SW 1271 (cell line): ENCODE results near the gene ACOXL.

ENCODE experiments used
- DNase-seq, 2 experiments: peaks; one replicate each; lab custom pipeline; 2025; lab: John Stamatoyannopoulos, UW

The ACOXL gene

DNA sequence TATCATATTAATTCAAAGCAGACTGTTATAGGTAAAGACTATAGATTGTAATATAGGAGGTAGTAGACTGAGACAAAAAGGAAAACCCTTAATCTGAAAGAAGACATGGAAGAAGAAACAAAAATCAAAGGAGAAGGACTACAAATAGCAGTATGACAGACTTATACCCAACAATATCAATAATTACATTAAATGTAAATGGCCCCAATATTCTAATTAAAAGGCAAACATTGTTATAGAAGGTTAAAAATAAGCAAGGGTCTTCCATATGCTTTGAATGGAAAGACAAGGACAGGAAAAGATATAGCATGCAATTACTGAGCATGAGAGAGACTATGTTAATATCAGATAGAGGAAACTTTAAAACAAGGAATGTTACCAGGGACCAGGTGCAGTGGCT is 278.8 kb downstream of the ACOXL start:
- no peak for DNase-seq

DNA sequence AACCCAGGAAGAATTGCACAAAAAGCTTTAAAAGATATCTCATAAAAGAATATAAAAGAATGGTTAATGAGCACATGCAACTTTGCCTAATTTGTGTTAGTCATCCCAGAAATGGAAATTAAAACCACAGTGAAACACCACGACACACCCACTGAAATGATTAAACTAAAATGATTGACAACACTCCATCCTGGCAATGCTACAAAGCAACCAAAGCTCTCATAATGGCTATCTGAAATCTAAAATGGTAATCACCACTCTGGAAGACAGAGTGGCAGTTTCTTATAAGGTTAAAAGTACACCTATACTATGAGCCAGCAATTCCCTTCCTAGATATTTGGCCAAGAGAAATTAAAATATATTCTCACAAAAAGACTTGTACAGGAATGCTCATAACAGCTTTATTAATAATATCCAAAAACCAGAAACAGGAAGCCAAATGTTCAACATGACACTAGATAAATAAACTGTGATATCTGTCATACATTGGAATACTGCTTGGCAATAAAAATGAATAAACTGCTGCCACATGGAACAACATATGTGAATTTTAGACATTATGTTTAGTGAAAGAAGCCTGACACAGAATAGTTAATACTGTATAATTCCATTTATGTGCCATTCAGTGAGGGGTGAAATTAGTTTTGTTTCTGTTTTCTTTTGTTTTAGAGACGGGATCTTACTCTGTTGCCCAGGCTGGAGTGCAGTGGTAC is 283.1 kb downstream of the ACOXL start:
- DNase-seq = no peak

DNA sequence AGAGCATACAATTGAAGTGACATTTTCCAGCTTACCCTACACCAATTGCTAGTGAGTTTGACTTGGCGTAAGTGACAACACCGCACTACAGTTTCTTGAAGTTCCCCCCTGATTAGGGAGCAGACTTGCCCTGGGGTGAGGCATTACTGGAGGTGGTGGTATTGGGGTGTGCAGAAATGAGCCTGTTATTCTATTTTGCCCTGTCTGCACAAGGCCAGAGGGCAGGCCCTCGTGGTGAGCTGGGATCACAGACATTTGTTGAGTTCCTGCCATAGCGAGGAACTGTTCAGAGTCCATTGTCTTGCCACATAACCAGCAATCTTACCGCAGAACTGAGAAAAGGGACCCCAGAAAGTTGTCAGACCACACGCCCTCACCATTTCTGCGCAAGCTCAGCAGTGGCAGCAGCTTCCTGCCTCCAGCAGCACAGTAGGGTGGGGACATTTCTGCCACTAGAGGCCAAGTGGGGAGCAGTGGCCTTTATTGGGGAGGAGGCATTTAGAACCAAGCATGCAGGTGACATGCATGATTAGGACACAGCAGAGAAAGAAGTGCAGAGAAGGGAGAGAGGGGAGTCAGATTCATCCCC is 284.8 kb downstream of the ACOXL start:
- no peak for DNase-seq

DNA sequence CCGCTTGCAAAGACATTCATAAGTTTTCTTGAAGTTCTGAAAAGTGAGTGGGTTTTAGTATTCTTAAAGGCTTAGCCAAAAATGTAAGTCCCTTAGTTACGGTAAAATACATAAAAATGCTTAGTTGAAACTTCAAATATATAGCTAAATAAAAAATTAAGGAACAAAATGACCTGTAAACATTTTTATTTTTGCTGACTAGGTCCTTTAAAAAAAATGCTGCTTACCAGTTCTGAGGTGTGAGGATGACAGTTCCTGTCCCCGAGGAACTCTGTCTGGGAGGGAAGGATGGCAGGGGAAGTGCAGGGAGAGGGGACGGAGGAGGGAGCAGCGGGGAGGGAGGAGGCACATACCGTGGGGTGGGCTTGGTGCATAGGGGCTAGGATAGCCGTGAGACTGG is 285.5 kb downstream of the ACOXL start:
- DNase-seq = no peak

DNA sequence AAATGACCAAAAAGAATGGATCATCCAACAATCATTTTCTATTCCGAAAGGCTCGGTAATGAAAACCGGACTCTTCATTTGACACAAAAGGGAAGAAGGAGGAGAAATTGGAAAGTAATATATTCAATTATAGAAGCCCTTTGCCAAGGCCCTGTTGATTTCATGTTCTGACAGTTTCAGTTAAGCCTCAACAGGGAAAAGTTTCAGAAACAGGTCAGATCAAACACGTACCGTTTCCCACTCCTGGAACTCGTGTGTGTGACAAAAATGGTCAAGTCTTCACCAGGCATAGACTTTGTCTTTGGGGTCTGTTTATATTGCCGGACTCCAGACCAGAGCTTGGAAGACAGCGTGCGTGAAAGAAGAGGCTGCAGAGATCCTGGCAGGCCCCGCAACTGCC is 287.0 kb downstream of the ACOXL start:
- no peak for DNase-seq

DNA sequence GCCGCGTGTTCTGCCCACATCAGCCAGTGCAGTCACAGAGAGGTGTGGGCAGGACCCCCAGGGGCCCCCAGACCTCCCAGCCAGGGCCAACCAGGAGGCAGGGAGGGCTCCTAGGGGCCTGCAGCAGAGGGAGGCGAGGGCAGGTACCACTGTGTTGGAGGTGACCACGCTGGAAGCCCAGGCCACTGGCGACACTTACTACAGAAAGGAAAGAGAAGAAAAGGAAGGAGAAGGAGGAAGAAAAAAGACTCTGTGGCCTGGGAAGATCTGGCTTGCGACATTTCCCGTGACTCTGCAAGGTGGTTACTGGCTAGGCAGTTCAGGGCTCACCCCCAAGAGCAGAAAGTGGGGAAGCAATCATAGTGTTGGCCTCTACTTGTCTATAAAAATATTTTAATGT is 290.3 kb downstream of the ACOXL start:
- no peak for DNase-seq

DNA sequence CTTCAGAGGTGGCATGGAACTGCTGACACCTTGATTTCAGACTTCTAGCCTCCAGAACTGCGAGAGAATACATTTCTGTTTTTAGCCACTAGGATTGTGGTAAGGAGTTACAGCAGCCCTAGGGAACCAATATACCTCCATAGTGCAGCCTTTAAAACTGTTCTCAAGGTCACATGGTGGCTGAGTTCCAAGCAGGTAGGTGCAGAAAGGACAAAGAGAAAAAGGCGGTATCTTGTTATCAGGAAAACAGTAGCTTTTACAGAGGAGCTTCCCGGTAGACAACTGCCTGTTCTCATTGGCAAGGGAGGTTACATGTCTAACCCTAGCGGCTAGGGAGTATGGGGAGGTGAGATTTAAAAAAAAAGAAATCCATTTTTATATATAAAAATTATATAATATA is 292.1 kb downstream of the ACOXL start:
- no peak for DNase-seq

DNA sequence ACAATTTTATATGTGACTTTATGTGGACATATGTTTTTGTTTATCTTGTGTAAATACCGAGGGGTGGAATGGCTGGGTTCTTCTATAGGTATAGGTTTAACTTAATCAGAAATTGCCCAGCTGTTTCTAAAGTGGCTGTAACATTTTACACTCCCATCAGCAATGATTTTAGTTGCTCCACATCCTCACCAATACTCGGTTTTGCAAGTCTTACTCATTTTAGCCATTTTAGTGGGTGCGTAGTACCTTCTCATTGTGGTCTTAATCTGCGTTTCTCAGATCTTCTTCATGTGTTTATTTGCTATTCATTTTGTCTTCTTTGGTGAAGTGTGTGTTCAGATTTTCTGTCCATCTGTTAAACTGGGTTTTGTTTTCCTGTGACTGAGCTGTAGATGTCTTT is 292.9 kb downstream of the ACOXL start:
- no peak for DNase-seq

DNA sequence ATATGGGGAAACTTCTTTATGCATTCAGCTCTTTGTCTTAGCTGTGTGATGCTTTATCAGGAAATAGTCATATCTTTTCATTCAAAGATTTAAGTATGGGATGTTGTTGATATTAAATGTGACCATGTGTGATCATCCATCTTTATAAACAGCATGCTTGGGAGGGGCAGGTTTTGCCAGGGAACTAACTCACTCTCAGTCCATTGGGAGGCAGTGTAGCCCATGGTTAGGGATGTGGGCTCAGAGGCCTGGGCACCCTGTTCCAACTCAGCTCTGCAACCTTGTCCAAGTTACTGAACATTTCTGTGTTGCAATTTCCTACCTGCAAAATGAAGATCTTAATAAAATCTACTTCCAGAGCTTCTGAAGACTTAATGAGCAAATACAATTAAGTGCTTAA is 296.3 kb downstream of the ACOXL start:
- DNase-seq = peak in 1 of 2 experiments; percentile 5

DNA sequence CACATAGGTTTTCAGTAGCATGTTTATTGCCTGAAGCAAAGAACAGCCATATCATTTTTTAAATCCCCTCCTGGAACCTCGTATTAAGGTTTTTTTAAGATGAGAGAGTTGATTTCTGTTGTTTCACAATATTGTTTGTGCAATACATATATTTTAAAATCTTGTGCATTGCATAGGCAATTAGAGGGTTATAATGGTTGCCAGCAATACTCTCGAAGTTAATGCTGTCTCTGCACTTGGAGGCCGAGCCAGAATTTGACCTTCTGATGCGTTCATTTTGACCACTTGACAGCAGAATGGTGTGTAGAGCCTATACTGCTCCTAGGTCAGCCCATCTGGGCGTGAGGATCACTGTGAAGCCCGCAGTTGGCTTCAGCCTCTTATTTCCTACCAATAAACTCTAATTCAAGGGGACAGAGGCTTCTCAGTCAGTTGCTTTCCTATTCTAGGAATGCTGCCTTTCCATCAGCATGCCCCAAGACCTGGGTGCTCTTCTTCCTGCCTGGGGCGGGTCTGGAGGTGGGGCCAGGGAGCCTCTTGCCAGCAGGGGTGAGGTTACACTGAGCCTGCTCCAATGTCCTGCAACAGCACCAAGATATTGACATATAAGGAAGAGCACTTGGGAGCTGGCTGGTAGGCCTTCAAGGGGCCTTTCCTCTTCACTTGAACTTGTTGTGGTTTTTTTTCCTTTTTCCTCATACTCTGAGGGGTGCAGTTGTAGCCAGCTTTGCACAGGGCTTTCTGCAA is 297.0 kb downstream of the ACOXL start:
- no peak for DNase-seq

DNA sequence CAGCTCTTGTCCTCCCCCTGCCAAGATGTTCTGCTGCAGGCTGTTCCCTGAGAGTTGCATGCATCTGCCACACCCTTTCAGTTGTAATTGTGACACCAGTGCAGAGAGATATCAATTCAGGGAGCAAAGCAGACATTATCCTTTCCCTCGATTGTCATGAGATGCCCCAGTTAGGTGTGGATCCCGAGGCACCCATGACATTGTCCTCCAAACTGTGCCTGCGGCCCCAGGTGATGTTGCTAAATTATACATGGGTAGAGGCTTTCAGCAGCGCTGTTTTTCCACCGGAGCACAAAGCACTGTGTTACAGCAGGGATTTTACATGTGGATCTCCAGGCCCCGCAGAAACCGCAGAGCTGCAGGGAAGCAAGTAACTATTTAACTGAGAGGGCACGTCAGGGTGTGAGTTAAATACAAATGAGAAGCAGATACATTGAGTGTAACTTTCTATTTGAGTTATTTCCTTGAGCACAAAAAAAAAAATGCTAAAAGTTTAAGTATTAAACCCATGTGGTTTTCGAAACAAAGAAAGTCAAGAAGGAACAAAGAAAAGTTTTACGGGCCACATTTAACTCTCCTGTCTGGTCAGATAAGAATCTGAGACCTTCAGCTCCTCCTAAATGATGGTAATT is 298.0 kb downstream of the ACOXL start:
- no peak for DNase-seq

DNA sequence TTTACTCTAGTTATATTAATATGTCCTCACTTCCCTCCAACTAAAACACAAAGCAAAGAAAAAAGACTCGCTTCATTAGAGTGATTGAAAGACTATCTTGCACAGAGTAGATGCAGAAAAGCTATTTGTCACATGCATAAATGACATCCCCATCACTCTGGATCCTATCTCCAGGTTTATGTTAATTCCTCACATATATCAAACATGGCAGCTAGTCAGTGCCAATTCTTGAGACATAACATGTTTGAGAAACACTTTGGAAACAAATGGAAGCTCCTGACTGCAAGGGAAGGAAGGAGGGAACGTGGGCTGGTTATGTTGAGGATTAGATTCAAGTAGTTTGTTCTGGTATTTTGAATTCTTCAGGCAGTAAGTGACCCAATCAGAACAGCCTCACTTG is 298.6 kb downstream of the ACOXL start:
- no peak for DNase-seq

DNA sequence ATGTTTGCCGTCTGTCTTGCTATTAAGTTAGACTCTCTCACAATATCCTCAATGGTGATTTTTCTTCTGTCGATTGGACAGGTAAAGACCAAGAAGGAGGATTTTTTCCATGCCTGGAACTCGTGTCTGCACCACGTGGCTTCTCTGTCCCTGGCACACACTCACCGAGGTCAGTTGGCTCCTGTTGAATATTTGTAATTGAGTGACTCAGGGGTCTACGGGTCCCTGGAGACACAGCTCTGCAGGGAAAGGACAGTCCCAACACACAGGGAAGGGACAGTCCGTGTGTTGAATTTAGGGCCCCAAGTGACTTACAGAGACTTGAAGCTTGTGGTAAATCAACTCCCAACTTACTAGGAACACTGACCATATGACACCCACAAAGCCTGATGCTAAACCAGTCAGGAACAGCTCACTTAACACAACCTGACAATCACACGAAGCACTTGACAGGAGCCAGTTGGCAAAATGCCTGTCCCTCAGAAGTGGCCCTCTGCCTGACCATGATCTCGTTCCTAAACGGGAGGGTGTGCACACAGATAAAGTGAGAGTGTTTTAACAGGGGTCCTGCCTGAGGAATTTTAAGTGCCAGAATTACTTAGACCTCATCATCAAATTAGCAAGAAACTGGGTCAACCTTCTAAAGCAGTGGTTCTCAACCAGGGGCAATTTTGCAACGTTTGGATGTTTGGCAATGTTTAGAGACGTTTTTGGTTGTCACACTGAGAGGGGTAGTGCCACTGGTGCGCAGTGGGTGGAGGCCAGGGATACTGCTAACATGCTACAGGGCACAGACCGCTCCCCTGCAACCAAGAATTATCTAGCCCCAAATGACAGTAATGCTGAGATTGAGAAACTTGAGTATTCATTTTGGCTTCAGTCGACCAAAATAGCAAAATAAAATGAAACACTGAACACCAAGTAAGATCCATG is 299.4 kb downstream of the ACOXL start:
- DNase-seq = no peak

DNA sequence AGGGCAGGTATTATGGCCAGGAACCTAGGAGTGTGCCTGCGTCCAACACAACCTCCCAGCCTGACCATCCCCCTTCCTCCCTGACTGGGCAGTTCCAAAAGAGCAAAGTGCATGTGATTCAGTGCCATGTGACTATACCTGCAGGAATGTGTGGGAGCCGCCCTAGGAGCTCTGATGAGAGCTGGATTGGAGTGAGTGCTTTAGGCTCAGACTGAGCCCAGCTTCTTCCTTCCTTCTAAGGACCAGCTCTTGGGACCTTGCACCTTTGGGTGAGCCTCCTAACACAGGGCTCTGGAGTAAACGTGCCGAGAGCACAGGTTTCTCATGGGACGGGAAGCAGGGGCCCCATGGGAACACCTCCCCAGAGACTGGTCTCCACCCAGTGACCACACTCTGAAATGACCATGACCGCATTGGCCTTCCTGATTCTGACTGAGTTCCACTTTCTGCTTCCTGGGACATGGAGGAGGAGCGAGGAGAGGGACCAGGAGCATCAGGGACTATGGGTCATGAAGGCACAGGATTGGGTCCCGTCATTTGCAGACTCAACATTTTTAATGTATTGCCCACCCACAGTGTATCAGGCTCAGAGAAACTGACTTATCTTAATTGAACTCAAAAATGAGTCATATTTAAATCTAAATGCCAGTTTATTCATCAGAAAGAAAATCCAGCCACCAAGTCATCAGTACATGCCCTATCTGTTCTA is 300.5 kb downstream of the ACOXL start:
- DNase-seq = peak; percentile 46 to 61

DNA sequence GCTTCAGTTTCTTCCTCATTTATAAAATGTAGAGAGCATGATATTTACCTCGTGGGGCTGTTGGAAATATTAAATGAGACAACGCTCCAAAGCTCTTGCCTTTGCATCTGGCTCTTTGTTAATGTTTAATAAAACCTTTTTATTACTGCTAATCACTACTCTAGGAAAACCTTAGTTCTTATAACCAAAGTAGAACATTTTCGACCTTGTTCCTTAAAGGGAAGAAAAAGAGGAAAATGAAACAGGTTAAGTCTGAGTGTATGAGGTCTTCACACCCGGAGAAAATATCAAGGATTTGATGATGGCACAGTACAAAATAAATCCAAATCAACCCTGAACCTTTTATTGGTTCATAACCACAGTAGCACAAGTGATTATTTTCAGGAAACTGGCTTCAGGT is 301.8 kb downstream of the ACOXL start:
- DNase-seq = no peak

DNA sequence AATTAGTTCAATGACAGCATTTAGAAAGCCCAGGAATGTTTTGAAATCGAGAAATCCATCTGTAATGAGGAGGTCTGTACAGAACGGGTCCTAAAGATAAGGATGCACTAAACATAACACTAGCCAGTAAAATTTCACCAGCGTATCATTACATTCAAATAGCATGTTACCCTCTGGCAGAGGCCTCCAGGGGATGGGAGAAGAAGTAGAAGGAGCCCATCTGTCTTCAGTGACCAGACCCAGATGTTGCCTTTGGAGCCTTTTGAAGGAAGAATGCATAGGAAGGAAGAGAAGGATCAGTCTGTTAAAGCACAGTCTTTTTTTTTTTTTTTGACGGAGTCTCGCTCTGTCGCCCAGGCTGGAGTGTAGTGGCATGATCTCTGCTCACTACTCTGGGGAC is 302.2 kb downstream of the ACOXL start:
- no peak for DNase-seq

DNA sequence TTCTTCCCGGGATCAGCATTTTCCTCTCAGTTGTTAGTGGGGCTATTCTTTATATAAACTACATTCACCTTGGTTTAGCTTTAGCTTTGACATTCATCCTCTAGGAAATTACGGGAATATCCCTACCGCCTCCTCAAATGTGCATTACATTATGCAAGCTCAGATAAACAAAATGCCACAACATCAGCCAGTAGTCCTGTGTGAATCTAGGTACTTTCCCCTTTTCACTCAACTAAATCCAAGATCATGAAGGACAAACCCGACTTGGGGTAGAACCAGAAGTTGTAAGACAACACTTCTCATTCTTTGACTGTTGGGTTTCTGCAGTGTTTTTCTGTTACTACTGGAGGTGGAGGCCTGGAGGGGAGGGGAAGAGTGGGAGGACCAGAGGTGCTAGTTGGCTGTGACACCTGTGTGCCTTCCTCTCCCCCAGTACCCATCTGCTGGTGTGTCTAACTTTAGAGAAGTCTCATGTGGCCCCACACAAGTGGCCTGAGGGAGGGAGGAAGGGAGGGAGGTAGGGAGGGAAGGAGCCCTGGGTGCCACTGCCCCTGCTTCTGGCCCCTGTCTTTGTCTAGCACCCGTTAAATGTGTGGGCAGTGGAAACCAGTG is 303.6 kb downstream of the ACOXL start:
- no peak for DNase-seq

DNA sequence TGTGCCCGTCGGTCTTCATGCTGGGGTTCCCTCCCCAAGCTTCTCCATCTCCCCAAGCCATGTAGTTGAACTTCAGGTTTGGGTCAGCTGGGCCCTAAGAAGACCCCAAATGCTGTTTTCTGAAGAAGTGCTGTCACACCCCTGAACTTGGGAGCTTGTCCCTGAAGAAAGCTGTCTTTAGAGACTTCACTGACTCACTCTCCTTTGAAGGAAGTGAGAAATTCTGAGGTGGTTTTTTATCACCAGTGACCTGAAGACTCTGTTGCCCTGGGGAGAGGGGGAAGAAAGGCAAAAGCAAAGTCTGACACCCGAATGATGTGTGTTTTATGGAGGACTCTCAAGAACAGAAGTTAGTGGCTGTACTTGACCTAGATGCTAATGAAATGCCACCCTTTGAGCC is 304.8 kb downstream of the ACOXL start:
- DNase-seq = no peak

DNA sequence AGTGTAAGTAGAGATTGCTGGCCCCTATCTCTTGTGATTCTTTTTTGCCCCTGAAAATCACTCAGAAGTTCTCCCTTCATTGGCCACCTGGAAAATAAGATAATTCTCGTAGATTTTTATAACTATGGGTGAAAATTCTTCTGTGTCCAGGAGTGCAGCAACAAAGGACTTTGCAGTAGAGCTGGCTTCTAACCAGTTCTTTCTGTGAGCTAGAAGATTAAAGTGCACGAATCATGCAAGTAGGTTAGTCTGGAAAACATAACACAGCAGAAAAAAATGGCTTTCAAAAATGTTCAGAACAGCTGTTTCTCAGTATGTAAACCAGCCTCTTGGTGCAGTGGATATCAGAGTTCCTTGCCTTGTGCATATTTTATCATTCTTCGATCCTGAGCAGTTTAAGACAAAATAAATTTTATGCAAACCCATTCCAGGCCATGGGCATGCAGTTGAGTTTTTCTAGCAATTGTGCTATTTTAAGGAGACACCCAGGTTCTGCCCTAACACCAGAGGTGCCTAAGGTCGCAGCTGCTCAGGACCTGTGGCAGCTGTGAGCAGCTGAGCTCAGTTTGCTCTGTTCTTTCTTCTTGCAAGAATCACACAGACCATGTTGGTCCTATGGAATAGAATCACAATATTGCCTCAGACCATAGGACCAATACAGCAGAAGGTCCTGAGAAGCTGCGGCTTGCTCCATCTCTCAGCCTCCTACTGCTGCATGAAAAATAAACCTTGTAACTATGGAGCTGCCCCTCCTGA is 307.4 kb downstream of the ACOXL start:
- DNase-seq = no peak
